ENCODE results near the gene STX10. TPM values are rescaled to one million over a fixed set of nuclear protein-coding genes. Genes with fewer than 3 reads are reported as not detected.

Gene STX10
- total and polyA plus RNA-seq, 9 of the 15 experiments (the other 6 are each of a cell fraction or from before 2014, with no cell fraction given) = 0.51 to 66.3 (median 31.0) TPM

GRCh38 chr19:13153569-13154240 is 3.5 kb upstream of the STX10 start (continued):
- TF ChIP-seq RERE (CRISPR knock-in tag; IDR thresholded peaks at IDR 0.05; ENCODE audit: borderline replicate concordance) (no peak), RBFOX2 (IDR thresholded peaks at IDR 0.05; ENCODE audit: low read depth, low read length) (peak; percentile 83), HIVEP1 (CRISPR knock-in tag; IDR thresholded peaks at IDR 0.05) (no peak), TEAD2 (tag; IDR thresholded peaks at IDR 0.05) (no peak), RBM14 (IDR thresholded peaks at IDR 0.05; ENCODE audit: borderline replicate concordance, insufficient read depth, low read depth, low read length) (0 out of 2 replicates have a peak, but pooled peaks have one; percentile 47), STAT5A (IDR thresholded peaks at IDR 0.05; ENCODE audit: borderline replicate concordance, low read length) (no peak), ZFP1 (CRISPR knock-in tag; IDR thresholded peaks at IDR 0.05) (no peak), ZNF324 (CRISPR knock-in tag; IDR thresholded peaks at IDR 0.05) (no peak), ZNF695 (CRISPR knock-in tag; IDR thresholded peaks at IDR 0.05) (no peak), SRSF7 (optimal IDR thresholded peaks at IDR 0.05; ENCODE audit: low read depth, low read length) (peak; percentile 92), ZBTB1 (CRISPR knock-in tag; IDR thresholded peaks at IDR 0.05; ENCODE audit: borderline replicate concordance, low read depth) (no peak), SRSF3 (IDR thresholded peaks at IDR 0.05; ENCODE audit: insufficient read depth, low read length) (no peak), JUN (IDR thresholded peaks at IDR 0.05; ENCODE audit: borderline replicate concordance, low read depth, low read length) (no peak), JUN (CRISPR knock-in tag; IDR thresholded peaks at IDR 0.05; ENCODE audit: borderline replicate concordance) (no peak; the same call in 1 of the 2 replicates), ZBTB17 (CRISPR knock-in tag; IDR thresholded peaks at IDR 0.05) (no peak), DDX20 (tag; IDR thresholded peaks at IDR 0.05; ENCODE audit: low read depth) (no peak), ZNF707 (CRISPR knock-in tag; conservative IDR thresholded peaks at IDR 0.05) (no peak), SMARCC2 (IDR thresholded peaks at IDR 0.05; ENCODE audit: low read depth) (no peak), RBM25 (IDR thresholded peaks at IDR 0.05; ENCODE audit: low read depth, low read length, severe bottlenecking) (no peak)

Data from K562 (cell line).